K562 (cell line): ENCODE measurements around the gene CHST12.

Source experiments
- ATF3 ChIP-seq, 2 experiments: fragments of 450-650 bp in 1 of 2; sonication (generic) in 1 of 2; formaldehyde crosslinking in 1 of 2; IDR thresholded peaks in 1 of 2; conservative IDR thresholded peaks in 1 of 2; 2 replicates each; pipeline versions ENCODE4 v1.6.1 to v1.8.1; 2016 to 2023; ENCODE audit warnings: mild to moderate bottlenecking in 2 of 2, moderate library complexity in 2 of 2, inconsistent platforms in 1 of 2, missing genetic modification reagents in 1 of 2
- BHLHE40 ChIP-seq: IDR thresholded peaks from 2 replicates; pipeline ENCODE4 v1.6.1; 2011; ENCODE audit warnings: low read length, improper control_type of control experiment
- CTCF ChIP-seq, 3 experiments: IDR thresholded peaks in 2 of 3; conservative IDR thresholded peaks in 1 of 3; 2 replicates each; pipeline ENCODE4 v1.5.1; 2011 to 2012; ENCODE audit warnings: low read length in 3 of 3, mild to moderate bottlenecking in 3 of 3, control low read depth in 2 of 3, improper control_type of control experiment in 1 of 3, inconsistent platforms in 1 of 3, low read depth in 1 of 3, mixed read lengths in 1 of 3, moderate library complexity in 1 of 3; ENCODE audit not compliant: insufficient read depth in 2 of 3
- TEAD1 ChIP-seq, 2 experiments: fragments of 450-650 bp in 1 of 2; sonication (generic) in 1 of 2; formaldehyde crosslinking; IDR thresholded peaks; 2 replicates each; pipeline versions ENCODE4 v1.4.0 to v1.8.0; 2020 to 2022; ENCODE audit warnings: mild to moderate bottlenecking in 2 of 2, missing genetic modification reagents in 1 of 2

GRCh38 chr7:2452074-2452507 lies 48.7 kb downstream of the CHST12 start:
- no peak for TF ChIP-seq TEAD1 (CRISPR knock-in tag; IDR thresholded peaks at IDR 0.05)
- no peak for TF ChIP-seq BHLHE40
- peak in 1 of 3 experiments; percentile 27; a peak in 1 of 6 replicates for TF ChIP-seq CTCF (IDR thresholded peaks at IDR 0.05 in 2 of 3, conservative IDR thresholded peaks at IDR 0.05 in 1 of 3; ENCODE audit: insufficient read depth in 2 of 3, low read depth in 1 of 3, low read length in 3 of 3)
- TF ChIP-seq ATF3 (IDR thresholded peaks at IDR 0.05) = no peak
- TF ChIP-seq ATF3 (CRISPR knock-in tag; conservative IDR thresholded peaks at IDR 0.05) = no peak
